Endometrial microvascular endothelial cells (primary cell): ENCODE results near the gene LMNA. TPM values are rescaled to one million over a fixed set of nuclear protein-coding genes. Genes with fewer than 3 reads are reported as not detected.
"Not testable (repeated sequence)": the region's sequence is repeated elsewhere in the genome, so short reads cannot be mapped to it uniquely, and the experiment has no call there.

Experiments
- in situ Hi-C: cut with HindIII; loops from 2 replicates; pipeline ENCODE4 v1.10.0; 2017; ENCODE audit warnings: low sequenced_read_pairs, low pct_unique_long_range_greater_than_20kb; ENCODE audit errors: inconsistent ontology term
- total RNA-seq: library from RNA; depleted of rRNA; stranded (reverse); fragments of >200 nt; gene quantifications from one replicate; pipeline ENCODE4 v1.2.3, GENCODE V29; 2015; ENCODE audit errors: inconsistent ontology term

The LMNA gene
- total RNA-seq, 1 donor from 2014 or later, result 860 TPM

DNA sequence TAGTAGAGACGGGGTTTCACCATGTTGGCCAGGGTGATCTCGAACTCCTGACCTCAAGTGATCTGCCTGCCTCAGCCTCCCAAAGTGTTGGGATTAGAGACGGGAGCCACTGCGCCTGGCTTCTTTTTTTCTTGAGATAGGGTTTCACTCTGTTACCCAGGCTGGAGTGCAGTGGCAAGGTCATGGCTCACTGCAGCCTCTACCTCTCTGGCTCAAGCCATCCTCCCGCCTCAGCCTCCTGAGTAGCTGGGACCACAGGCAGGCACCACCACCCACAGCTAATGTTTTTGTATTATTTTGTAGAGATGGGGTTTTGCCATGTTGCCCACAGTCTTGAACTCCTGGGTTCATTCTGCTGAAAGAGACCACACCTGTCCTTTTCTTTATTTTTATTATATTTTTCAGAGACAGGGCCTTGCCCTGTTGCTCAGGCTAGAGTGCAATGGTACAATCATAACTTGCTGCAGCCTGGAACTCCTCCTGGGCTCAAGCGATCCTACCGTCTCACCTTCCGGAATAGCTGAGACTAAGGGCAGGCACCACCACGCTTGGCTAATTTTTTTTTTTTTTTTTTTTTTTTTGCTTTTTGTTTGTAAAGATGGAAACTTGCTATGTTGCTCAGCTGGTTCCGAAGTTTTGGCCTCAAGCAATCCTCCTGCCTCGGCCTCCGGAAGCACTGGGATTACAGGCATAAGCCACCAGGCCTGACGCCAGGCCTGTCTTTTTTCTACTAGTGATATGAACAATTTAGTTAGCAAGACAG, 3.1 kb downstream of the LMNA start:
- in situ Hi-C loops, result no loop called here

DNA sequence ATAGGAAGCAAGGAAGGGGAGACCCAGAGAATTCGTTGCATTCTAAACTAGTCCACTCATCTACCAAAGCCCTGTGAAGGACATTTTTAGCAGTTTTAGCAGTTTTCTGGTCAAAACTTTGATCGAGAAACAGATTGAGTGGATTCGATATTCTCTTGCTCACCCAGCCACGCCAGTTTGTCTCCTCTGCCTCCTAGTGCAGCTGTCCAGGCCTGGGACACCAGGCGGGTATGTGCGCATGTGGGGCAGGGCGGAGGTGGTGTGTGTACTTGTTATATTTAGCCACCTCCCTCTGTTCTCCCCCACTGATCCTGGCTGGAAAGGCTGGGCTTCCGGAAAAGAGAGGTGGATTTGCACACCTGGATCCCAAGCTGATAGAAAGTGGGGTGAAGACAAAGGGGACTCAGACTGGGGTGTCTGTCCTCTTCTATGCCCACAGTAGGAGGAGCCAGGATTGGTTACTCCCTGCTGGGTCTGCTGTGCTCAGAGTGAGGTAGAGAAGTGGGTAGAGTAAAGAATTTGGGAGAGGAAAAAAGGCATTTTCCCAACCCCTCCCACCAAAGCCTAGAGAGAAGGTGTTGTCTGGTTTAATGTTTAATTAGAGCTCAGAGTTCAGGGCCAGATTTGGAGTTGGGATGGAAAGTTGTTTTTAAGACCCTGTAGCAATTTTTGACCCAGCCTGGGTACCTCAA, 3.8 kb downstream of the LMNA start:
- in situ Hi-C loops, result no loop called here

DNA sequence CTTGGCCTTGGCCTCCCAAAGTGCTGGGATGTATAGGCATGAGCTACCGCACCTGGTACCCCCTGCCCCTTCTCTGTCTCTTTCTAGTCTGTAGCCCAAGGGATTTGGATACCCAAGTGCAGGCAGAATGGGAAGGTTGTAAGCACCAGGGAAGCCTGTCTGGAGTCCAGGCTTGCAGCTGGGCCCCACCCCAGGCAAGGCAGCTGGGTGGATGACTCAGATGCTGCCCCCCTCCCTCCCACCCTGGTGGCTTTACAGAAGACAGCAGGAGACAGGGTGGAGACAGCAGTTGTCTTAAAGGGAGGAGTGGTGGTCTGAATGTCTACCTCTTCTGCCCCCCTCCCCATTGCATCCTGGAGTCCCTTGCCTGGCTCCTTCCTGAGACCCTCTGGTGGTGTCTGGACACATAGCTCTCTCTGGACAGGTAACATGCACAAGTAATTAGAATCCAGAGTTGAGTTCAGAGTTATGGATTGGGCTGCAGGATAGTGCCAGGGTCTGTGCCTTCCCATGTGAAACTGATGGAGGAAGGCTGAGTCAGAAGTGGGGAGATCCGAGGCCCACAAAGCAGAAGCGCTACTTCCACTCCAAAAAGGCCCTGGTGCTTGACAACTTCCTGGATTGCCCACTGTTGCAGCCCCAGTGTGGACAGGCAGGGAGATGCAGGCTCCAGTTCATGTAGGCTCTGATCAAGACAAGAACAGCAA, 5.1 kb downstream of the LMNA start:
- in situ Hi-C loops, result no loop called here

DNA sequence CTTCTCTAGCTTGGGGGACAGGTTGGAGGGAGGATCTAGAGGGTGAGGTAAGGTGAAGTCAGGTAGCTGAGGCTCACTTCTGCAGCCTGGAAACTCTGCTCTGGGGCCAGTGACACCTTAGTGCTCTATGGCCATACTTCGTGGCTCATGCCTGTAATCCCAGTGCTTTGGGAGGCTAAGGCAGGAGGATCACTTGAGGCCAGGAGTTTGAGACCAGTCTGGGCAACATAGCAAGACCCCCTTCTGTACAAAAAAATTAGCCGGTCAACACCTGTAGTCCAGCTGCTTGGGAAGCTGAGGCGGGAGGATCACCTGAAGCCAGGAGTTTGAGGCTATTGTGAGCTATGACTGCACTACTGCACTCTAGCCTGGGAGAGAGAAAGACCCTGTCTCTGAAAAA, 5.8 kb downstream of the LMNA start:
- in situ Hi-C loops, result no loop called here

DNA sequence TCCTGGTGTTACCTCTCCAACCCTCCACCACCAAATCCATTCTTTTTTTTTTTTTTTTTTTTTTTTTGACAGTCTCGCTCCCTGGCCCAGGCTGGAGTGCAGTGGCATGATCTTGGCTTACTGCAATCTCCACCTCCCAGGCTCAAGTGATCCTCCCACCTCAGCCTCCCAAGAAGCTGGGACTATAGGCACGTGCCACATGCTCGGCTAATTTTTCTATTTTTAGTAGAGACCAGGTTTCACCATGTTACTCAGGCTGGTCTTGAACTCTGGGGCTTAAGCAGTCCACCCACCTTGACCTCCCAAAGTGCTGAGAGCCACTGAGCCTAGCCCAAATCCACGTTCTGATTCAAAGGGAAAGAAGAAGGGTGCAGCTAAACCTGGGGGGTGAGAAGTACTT, 6.5 kb downstream of the LMNA start:
- in situ Hi-C loops, result not testable (repeated sequence)

DNA sequence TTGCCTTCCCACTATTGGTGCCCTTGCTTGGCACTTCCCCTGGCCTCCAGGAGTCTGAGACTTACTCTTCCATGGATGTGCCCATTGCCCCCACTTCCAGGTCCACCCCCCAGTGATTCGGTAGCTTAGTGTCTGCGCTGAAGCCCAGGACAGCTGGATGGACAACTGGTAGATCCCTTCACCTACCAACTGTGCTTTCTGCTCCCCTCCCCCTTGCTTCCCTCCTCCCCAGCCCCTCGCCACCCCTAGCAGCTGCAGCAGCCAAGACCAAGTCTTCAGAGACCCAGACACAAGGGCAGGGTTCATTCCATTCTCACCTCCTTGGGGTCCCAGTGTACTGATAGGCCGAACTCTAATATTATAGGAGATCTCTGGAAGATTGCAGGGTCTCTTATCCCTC, 6.9 kb downstream of the LMNA start:
- in situ Hi-C loops, result no loop called here

DNA sequence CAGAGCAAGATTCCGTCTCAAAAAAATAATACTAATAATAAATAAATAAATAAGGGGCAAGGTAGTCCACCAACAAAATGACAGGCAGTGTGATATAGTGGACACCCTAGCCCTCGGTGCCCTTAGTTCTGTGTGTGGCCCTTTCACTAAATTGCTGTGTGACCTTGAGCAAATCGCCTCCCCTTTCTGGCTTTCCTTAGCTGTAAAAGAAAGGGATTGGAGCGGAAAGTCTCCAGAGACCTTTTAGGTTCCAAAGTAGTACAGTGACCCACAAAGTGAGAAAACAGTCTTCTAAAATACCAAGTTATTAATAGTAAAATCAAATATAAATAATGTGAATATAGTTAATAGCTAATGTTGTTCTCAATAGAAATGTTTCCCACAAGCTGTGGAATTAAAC, 7.6 kb downstream of the LMNA start:
- in situ Hi-C loops, result no loop called here

DNA sequence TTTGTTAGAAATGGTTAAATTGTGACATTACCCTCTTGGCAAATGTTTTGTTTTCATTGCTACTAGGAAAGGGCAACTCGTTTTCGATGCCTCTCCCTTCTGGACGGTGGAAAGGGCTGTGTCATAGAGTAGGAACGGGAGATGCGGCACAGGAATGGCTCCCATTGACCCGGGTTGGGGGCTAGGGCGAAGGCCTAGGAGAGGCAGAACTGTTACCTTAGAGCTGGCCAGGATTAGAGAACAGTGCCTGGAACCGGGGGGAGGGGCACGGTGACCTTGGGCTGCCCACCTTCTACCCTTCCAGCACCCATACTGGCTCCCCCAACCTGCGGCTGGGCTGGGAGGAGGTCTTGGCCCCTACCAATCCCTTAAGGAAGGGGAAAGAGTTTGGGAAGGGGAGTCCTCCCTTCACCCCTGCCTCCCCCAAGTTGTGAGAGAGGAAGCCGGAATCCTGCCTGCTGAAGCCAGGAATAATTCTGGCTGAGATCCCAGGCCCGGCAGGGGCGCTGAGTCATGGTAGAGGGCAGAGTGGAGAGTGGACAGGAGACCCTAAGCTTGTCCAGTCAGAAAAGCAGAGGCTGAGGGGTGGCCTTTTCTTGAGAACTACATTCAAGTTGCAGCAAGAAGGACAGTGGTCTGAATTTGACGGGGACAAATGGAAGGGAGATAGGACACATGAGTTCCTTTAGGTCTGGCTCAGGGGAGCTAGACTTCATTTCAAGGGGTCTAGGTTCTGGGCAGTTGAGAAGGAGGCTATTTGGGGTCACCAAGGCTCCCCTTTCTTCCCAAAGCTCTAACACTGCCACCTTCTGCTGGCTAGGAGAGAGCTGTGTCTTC, 8.2 kb downstream of the LMNA start:
- in situ Hi-C loops, result no loop called here

DNA sequence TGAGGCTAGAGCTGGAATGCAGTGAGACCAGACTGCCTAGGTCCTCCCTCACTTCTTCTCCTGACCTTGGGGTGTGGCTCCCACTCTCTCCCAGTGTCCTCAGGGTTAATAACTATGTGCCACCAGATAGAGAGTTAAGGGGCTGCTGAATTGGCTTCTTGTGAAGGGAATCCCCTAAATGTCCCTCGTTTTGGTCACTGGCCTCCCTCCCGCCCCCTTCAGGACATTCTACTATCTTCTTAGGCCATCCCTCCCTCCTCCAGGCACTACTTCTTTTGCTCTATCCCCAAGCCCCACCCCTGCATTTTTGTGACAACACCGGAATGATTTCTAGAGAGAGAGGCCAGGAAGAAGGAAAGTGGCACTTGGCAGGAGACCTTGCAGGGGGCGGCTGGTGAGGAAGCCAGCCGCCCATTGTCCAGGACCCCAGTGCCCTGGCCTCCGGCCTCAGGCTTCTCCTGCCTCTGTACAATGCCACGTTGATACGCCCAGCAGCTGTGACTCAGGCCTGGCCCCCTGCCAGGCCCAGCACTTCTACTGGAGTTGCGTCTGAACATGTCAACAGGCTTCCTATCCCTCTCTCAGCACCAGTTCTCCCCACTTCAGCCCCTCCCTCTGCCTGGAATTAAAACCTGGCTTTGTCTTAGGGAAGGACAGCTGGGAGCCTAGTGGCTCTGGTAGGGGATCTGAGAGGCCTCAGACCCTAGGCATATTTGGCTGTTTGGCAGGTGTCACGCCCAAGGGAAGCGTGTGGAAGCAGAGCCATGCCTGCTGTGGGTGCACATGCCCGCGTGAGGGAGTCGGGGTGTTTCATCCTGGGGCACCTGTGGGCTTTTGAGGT, 9.1 kb downstream of the LMNA start:
- in situ Hi-C loops, result no loop called here

DNA sequence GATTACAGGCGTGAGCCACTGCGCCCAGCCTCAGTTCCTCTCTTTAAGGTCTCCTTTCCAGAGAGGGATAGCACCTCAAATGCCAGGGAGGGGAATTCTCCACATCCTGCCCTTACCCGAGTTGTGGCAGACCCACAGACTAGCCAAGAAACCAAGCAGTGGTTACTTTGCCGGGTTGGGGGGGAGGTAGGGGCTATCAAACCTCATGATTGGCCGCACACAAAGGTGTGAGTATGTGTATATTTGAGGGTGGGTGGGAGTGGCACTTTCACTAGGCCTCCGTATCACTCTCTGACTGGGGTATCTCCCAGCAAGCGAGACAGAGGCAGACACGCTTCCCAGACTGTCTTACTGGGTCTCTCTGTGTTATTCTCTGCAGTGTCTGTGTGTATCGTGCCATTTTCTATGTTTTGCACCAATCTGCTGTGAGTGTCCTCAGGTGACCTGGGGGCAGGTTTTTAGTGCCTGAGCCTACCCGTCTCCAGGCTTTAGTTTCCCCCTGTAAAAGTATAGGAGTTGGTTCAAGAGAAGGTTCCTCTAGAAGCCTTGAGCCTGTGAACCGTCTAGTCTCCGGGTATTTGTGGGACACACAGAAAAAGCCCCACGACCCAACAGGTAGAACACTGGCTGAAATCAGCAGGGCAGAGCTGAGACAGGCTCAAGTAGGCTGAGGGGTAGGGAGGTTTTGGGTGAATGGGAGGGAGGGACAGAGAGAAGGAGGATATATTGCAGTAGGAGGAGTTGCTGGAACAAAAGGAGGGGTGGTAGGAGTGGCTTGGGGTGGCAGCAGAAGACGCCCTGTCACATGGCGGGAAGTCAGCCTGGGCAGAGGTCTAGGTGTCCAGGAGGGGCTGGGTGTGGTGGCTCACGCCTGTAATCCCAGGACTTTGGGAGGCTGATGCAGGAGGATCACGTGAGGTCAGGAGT, 10.3 kb downstream of the LMNA start:
- in situ Hi-C loops, result no loop called here

DNA sequence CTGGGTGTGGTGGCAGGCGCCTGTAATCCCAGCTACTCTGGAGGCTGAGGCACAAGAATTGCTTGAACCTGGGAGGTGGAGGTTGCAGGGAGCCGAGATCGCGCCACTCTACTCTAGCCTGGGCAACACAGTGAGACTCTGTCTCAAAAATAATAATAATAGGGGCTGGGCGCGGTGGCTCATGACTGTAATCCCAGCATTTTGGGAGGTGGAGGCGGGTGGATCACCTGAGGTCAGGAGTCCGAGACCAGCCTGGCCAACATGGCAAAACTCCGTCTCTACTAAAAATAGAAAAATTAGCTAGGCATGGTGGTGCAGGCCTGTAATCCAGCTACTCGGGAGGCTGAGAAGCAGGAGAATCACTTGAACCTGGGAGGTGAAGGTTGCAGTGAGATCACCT, 11.0 kb downstream of the LMNA start:
- in situ Hi-C loops, result not testable (repeated sequence)

DNA sequence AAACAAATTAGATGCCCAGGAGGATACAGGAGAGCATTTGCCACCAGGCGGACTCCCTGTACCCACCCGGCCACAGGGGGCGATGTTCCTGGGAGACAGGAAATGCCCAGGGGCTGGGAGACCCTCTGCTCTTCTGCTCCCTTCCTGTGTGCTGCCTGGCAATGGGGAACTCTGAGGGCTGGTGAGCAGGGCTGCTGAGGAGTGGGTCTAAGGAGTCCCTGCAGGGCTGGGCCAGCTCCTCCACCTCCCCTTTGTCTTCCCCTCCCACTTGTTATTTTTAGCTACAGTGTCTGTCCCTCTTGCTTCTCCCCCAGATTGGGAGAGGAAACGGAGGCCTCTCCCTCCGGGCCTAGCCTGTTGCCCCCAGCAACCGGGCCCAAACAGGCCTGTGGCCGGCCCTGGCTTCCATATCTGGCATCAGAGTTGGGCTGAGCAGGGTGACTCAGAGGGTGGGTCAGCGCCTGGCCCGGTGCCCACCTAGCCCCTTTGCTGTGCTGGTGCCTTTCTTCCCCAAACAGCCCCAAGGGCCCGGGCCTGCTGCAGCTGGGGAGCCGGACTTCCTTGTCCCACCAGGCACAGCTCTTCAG, 11.6 kb downstream of the LMNA start:
- in situ Hi-C loops, result no loop called here

DNA sequence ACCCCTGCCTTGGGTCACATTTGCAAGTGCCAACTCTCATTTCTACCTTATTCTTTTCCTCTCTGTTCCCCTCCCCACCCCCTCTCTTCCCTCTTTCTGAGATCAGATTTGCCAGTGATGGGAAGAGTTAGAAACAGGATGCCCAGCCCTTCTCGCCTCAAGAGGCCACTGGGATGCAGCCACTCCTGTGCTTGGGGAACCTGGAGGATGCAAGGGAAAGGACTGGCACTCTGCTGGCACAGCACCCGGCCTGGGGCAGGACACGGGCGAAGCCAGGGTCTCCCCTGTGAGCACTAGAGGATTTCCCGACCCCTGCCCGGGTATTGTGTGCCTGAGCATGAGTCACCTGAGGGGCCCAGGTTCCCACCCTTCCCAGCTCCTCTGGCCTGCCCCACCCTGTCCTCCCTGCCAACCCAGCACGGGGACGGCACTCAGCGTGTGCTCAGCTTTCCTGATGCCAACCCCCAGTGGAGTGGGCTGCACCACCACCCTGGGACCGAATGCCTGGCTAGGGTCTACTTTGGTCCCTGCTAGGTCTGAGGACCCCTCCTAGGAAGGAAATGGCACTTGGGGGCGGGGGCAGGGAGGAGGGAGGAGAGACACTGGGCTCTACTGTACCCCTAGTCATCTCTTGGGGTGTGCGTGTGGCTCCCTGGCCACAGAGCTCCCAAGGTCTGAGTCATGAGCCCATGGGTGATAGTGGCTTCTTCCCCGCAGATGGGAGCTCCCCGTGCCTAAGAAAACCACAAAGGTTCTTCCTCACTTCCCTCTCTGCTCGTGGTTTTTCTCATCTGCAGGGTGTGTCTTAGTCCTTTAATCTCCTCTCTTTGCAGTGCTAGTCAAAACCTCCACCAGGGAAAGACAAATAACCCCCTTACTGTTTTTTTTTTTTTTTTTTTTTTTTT, 12.4 kb downstream of the LMNA start:
- in situ Hi-C loops, result no loop called here

DNA sequence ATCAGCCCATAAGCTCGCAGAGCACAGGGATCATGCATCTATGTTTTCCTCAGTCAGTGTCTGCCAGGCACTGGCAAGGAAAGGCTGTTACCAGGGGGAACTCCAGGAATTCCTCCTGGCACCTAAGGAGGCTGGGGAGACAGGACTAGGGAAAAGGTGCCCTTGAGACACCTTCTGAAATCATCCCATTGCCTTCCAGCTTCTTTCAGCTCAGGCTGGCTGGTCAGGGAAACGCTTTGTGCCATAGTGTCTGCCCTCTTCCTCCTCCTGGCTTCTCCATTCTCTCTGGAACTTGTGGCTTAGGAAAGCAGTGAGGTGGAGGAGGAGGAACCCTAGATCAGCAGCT, 13.8 kb downstream of the LMNA start:
- in situ Hi-C loops, result no loop called here

DNA sequence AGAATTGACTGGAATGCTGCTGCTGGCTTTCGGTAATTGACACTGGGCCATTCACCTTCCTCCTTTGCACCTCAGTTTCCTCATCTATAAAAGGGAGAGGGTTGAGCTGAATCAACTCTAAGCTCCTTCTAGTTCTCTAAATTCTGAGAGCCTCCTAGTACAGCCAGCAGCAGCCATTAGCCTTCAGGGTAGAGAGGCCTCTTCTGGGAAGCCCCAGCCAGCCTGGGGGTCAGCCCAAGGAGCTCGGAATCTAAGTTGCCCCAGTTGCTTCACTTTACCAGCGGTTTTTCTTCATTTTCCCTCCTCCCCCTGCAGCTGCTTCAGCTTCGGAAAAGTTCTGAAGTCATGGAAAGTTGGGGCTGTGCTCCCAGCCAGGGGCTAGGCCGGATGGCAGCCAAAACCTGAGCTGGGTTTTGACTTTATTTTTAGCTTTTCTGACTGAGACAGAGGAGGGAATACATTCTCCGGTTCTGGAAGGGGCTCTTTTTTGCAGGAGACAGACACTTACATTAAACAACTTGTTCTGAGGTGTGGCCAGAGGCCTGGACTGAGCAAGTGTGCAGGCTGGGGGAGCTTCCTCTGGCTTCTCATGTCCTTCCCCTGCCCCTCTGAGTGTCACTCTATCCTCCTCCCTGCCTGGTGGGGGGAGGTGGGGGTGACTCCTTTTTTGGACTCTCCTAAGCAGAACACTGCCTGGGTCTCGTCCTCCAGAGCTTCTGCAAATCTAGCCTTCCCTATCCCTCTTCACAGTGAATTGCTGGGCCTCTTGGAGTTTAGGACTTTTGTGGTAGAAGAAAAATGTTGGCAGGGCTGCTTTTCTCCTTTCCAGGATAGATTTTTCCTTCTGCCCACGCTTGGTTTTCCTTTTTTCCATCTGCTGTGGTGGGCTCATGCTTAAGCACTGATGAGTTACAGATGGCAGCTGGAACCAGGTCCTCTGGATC, 14.4 kb downstream of the LMNA start:
- in situ Hi-C loops, result no loop called here
